Panc1 (cell line): ENCODE measurements around the gene TSPAN7. TPM values are rescaled to one million over a fixed set of nuclear protein-coding genes. Genes with fewer than 3 reads are reported as not detected.

ENCODE experiments used
- ATAC-seq: fragments of 200-7000 bp; cut with Tn5 transposase; 2 replicates; pipeline ENCODE4 v1.9.1; 2020; ENCODE audit warnings: mild to moderate bottlenecking, moderate library complexity
- BruUV-seq: library from RNA; stranded (reverse); fragments of 400-500 nt; replicated peaks from 2 replicates; lab custom pipeline; 2021; lab: Mats Ljungman, UMichigan
- CTCF ChIA-PET: fragments of 300-600 bp; sonication (Branson Sonifier 250); formaldehyde crosslinking; loops from one replicate; lab custom pipeline; 2022; ENCODE audit warnings: antibody characterized with exemption; lab: Charles Lee
- POLR2A ChIA-PET: fragments of 300-600 bp; sonication (Branson Sonifier 250); formaldehyde crosslinking; loops from one replicate; lab custom pipeline; 2022; ENCODE audit warnings: antibody characterized with exemption; lab: Charles Lee
- DNase-seq: peaks from one replicate; pipeline ENCODE4 v3.0.0-alpha.2; 2010; ENCODE audit warnings: low read depth, low spot score
- H3K27ac ChIP-seq: 2 replicates; pipeline ENCODE4 v1.5.1; 2011; ENCODE audit warnings: mild to moderate bottlenecking, low read length, inconsistent platforms
- H3K27me3 ChIP-seq: fragments of 200-500 bp; sonication (Bioruptor generic); 2 replicates; pipeline ENCODE4 v1.6.0; 2014; ENCODE audit warnings: low read length, inconsistent platforms; ENCODE audit not compliant: control insufficient read depth, insufficient read depth
- H3K36me3 ChIP-seq: fragments of 200-500 bp; sonication (Bioruptor generic); 2 replicates; pipeline ENCODE4 v1.5.1; 2014; ENCODE audit warnings: inconsistent platforms, mild to moderate bottlenecking, low read length, moderate library complexity; ENCODE audit not compliant: control insufficient read depth, insufficient read depth
- H3K4me1 ChIP-seq: 2 replicates; pipeline ENCODE4 v1.5.1; 2011; ENCODE audit warnings: inconsistent platforms, mild to moderate bottlenecking, low read length, moderate library complexity; ENCODE audit not compliant: control insufficient read depth, insufficient read depth
- H3K4me3 ChIP-seq, 2 experiments: 2 replicates each; pipeline ENCODE4 v1.5.1; 2011 to 2012; ENCODE audit warnings: low read depth in 2 of 2, low read length in 2 of 2, mild to moderate bottlenecking in 2 of 2, inconsistent platforms in 1 of 2, moderate library complexity in 1 of 2
- H3K9me3 ChIP-seq: fragments of 200-500 bp; sonication (Bioruptor generic); 2 replicates; pipeline ENCODE4 v1.5.1; 2014; ENCODE audit warnings: low read depth, mild to moderate bottlenecking, inconsistent platforms, low read length, moderate library complexity; ENCODE audit not compliant: control insufficient read depth, insufficient read depth
- CTCF ChIP-seq: fragments of 450-650 bp; IDR thresholded peaks from 2 replicates; pipeline ENCODE4 v1.5.1; 2017; ENCODE audit warnings: mild to moderate bottlenecking
- POLR2AphosphoS5 ChIP-seq: IDR thresholded peaks from 2 replicates; pipeline ENCODE4 v1.6.1; 2012; ENCODE audit warnings: mild to moderate bottlenecking, low read depth, low read length, moderate library complexity
- REST ChIP-seq, 2 experiments: IDR thresholded peaks; 2 replicates each; pipeline ENCODE4 v1.6.1; 2011 to 2012; ENCODE audit warnings: low read depth in 2 of 2, control low read depth in 1 of 2, low read length in 1 of 2, mild to moderate bottlenecking in 1 of 2, moderate library complexity in 1 of 2; ENCODE audit not compliant: insufficient read depth in 1 of 2
- SIN3A ChIP-seq: IDR thresholded peaks from 2 replicates; pipeline ENCODE4 v1.6.1; 2012; ENCODE audit warnings: low read depth, mild to moderate bottlenecking, low read length, moderate library complexity, borderline replicate concordance; ENCODE audit not compliant: insufficient read depth
- TCF7L2 ChIP-seq: IDR thresholded peaks from 2 replicates; pipeline ENCODE4 v1.6.1; 2011; ENCODE audit warnings: mild to moderate bottlenecking, low read depth, low read length, inconsistent platforms
- in situ Hi-C: cut with HindIII; loops from 2 replicates; pipeline ENCODE4 v1.10.0; 2016; ENCODE audit warnings: low sequenced_read_pairs, low pct_unique_long_range_greater_than_20kb
- intact Hi-C: fragments of 100-400 bp; cut with micrococcal nuclease; formaldehyde crosslinking; loops from one replicate; pipeline ENCODE4 v1.10.0; 2022; ENCODE audit not compliant: unreplicated experiment
- total RNA-seq: library from RNA; stranded (reverse); gene quantifications from one replicate; pipeline ENCODE4 v1.2.1, GENCODE V29; 2021; ENCODE audit not compliant: unreplicated experiment

The TSPAN7 gene
- total RNA-seq, 1 experiment from 2014 or later: 0.13 TPM

GRCh38 chrX:38599796-38600755, 38.7 kb downstream of the TSPAN7 start:
- intact Hi-C loops: no loop called here
- in situ Hi-C loops: no loop called here
- POLR2A ChIA-PET: no interaction called here

GRCh38 chrX:38601866-38602265, 40.5 kb downstream of the TSPAN7 start:
- BruUV-seq: no TSS peak
- H3K27me3 ChIP-seq: no peaks in the 10 kb centered on the region
- ATAC-seq (no peak), DNase-seq (no peak)
- H3K27ac ChIP-seq: no peak overlapping the region
- CTCF ChIA-PET: no interaction called here
- in situ Hi-C loops: no loop called here
- no peaks in the 10 kb centered on the region for H3K36me3 ChIP-seq
- POLR2A ChIA-PET: no interaction called here
- intact Hi-C loops: no loop called here
- H3K4me3 ChIP-seq: no peak overlapping the region
- H3K4me1 ChIP-seq: no peaks in the 10 kb centered on the region
- H3K9me3 ChIP-seq: no peaks in the 10 kb centered on the region
- TF ChIP-seq POLR2AphosphoS5: no peak
- TF ChIP-seq REST (IDR thresholded peaks at IDR 0.05; ENCODE audit: insufficient read depth in 1 of 2, low read depth in 2 of 2, low read length in 1 of 2): no peak
- TF ChIP-seq TCF7L2: no peak
- TF ChIP-seq CTCF: no peak

More at GRCh38 chrX:38599796-38600755, 38.7 kb downstream of the TSPAN7 start:
- Histone ChIP-seq H3K27me3 (no peaks in the 10 kb centered on the region), H3K27ac (no peak overlapping the region), H3K36me3 (no peaks in the 10 kb centered on the region), H3K9me3 (no peaks in the 10 kb centered on the region), H3K4me3 (no peak overlapping the region), H3K4me1 (no peaks in the 10 kb centered on the region)
- CTCF ChIA-PET: no interaction called here
- ATAC-seq (no peak), DNase-seq (no peak)
- TF ChIP-seq SIN3A (no peak), CTCF (no peak), POLR2AphosphoS5 (no peak), REST (IDR thresholded peaks at IDR 0.05; ENCODE audit: insufficient read depth in 1 of 2, low read depth in 2 of 2, low read length in 1 of 2) (no peak), TCF7L2 (no peak)
- no TSS peak for BruUV-seq
